ENCODE measurements around the gene RSPH9.
A peak's percentile ranks its signal among the peaks of the same experiment; 100 is the strongest.

Gene RSPH9, protein sequence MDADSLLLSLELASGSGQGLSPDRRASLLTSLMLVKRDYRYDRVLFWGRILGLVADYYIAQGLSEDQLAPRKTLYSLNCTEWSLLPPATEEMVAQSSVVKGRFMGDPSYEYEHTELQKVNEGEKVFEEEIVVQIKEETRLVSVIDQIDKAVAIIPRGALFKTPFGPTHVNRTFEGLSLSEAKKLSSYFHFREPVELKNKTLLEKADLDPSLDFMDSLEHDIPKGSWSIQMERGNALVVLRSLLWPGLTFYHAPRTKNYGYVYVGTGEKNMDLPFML

GRCh38 chr6:43644940-43645612 lies at the start of gene RSPH9:
RSPH9 (plus strand) TSS chr6:43645036; CDS start chr6:43645099, 63 bp downstream.
- DNase-seq: peak; percentile 64

- DNase-seq: no peak
Measured at GRCh38 chr6:43600595-43600994, 44.2 kb upstream of the RSPH9 start.

DNA sequence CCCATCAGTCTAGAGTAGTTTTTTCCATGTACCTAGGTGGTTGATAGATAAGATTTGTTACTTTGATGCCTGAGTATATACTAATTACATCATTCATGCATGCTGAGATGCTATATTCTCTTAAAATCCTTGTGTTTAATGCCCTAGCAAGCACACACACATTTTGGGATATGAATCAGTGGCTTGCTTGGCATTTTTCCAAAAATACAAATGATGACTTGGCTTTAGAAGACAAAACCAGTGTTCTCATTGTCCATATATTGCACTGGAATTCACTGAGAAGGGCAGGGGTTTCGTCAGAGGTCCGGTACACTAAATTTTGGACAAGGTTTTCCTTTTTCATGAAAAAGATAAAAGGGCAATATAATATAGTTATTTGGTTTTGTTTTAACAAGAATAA lies 40.7 kb upstream of the RSPH9 start:
- DNase-seq: no peak

- no peak for DNase-seq
Measured at GRCh38 chr6:43606019-43606418, 38.8 kb upstream of the RSPH9 start.

- DNase-seq: peak; percentile 50
Measured at GRCh38 chr6:43608310-43608763, 36.5 kb upstream of the RSPH9 start.

GRCh38 chr6:43608807-43609206 lies 36.0 kb upstream of the RSPH9 start:
- no peak for DNase-seq

DNA sequence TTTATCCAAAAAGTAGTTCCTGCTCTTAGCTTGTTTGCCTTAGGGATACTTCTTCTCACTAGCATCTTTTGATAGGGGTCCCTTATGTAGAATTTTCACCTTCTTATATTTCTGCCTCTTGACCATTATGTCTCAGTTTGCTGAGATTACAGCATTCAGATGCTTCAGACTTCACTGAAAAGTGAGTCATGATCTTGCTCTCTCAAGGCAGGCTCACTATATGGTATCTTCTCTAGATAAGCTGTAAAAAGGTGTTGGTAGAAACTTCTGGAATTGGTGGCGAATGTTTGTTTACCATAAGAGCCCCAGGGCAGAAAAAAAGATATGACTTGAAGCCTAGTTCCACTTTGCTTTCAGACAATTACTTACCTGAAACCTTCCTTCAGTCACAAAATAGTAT lies 35.4 kb upstream of the RSPH9 start:
- DNase-seq: no peak

DNA sequence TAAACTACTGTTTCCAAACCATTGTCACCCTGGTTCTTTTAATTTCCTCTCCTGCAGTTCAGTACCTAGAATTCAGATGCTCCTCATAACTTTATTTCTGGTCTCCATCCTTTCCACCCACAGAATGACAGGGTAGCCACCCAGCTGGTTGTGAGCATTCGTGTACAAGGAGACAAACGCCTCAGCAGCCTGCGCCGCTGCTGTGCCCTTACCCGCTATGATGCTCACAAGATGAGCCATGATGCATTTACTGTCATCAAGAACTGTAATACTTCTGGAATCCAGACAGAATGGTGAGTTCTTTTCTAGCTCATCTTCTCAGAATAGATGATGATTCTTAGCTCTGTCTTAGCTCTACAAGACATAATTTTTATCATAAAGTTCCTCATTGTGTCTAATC lies 34.4 kb upstream of the RSPH9 start:
- no peak for DNase-seq

DNA sequence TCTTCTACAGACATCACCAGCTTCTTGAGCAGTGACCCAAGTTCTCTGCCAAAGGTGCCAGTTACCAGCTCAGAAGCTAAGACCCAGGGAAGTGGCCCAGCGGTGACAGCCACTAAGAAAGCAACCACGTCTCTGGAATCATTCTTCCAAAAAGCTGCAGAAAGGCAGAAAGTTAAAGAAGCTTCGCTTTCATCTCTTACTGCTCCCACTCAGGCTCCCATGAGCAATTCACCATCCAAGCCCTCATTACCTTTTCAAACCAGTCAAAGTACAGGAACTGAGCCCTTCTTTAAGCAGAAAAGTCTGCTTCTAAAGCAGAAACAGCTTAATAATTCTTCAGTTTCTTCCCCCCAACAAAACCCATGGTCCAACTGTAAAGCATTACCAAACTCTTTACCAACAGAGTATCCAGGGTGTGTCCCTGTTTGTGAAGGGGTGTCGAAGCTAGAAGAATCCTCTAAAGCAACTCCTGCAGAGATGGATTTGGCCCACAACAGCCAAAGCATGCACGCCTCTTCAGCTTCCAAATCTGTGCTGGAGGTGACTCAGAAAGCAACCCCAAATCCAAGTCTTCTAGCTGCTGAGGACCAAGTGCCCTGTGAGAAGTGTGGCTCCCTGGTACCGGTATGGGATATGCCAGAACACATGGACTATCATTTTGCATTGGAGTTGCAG lies 31.0 kb upstream of the RSPH9 start:
- no peak for DNase-seq

- DNase-seq: no peak
Measured at GRCh38 chr6:43614396-43614730, 30.5 kb upstream of the RSPH9 start.

GRCh38 chr6:43616725-43617472 lies 27.9 kb upstream of the RSPH9 start:
- no peak for DNase-seq

GRCh38 chr6:43621078-43621835 lies 23.6 kb upstream of the RSPH9 start:
- DNase-seq: no peak

- DNase-seq: no peak
Measured at GRCh38 chr6:43621836-43622180, 23.0 kb upstream of the RSPH9 start.

DNA sequence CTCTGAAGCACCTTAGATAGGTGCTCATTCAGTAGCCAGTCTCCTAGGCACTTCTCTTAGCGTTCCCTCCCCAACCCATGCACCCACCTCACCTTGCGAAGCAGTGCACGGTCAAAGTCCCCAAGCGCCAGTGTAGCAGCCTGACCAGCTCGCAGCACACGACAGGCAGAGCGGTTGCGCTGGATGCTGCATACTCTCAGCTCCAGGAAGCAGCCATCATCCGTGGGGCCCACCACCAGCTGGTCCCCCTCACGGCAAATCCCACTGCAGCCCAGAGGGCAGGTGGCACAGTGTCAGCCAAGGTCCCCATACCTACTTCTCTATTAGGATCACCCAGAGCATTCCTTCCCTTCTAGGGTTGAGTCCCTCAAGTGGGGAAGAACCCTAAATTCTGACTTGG lies 22.3 kb upstream of the RSPH9 start:
- DNase-seq: no peak

DNA sequence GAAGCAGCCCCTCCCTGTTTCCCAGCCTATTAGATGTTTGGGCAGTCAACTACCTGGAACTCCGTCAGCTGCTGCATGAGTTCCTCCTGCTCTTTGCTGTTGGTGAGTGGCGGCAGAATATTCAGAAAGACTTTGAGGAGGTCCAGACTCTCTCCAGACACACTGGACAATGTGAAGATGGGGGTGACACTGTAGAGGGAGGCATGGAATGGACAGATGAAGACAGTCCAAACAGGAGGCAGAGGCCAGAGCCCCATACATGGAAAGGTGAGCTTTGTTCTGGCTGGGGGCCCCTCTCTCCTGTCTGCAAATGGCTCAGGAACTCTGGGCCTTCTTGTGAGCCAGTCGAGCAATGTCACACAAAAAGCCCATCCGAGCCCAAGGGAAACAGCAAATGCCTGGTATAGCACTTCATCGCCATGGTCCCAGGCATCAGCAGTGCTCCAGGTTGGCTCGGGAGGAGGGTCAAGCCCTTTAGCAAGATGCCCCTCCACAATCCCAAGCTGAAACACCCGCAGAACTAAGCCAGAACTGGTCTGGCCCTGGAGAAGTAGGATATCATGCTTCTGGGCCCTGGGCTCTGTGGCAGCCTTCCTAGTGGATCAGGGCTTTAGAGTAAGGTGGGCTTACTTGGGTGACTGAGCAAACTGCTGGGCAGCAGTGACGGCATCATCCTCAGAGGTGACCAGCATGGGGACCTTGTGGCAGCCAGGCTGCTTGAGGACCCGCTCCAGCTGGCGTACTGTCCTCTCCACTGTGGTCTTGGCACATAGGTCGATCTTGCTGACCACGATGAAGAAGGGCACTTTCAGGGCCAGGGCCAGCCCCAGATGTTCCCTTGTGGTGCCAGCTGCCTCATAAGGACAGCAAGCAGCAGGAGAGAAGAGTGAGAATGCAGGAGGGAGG lies 20.7 kb upstream of the RSPH9 start:
- no peak for DNase-seq

GRCh38 chr6:43624786-43625288 lies 20.0 kb upstream of the RSPH9 start:
- no peak for DNase-seq

GRCh38 chr6:43625393-43625992 lies 19.3 kb upstream of the RSPH9 start:
- DNase-seq: no peak

DNA sequence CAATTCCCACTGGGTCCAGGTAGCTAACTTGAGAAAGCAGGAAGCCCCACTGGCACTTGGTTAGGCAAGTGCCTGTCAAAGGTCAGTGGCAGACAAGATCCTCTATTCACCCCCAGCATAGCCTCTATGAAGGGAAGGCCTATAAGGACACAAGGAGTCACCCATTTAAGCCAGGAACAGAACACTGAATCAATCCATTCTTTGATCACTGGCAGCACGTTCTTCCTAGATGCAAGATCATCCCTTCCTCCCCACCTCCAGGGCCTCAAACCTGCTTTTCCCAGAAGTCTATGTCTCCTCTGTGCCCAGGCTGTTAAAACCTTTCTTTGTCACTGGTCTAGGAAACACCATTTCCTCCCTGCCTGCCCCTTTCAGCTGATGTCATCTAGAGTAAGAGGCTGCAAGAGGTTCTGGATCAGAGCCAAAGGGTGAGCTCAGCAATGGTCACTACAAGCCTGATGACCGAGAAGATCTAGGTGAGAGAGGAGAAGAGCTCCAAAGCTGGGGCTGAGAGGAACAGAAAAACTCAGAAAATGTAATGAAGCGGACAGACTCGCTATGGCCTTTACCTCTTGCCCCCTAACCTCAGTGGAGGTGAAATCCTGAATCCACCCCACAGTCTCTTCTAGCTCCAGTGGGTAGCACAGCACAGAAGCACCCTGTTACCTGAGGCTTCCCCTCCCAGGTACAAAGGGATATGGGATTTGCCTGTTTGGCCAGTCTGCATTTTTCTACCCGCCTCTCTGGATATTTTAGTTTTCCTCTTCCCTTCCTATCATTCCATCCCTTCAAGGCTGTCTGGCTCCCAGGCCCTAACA lies 17.6 kb upstream of the RSPH9 start:
- no peak for DNase-seq

DNA sequence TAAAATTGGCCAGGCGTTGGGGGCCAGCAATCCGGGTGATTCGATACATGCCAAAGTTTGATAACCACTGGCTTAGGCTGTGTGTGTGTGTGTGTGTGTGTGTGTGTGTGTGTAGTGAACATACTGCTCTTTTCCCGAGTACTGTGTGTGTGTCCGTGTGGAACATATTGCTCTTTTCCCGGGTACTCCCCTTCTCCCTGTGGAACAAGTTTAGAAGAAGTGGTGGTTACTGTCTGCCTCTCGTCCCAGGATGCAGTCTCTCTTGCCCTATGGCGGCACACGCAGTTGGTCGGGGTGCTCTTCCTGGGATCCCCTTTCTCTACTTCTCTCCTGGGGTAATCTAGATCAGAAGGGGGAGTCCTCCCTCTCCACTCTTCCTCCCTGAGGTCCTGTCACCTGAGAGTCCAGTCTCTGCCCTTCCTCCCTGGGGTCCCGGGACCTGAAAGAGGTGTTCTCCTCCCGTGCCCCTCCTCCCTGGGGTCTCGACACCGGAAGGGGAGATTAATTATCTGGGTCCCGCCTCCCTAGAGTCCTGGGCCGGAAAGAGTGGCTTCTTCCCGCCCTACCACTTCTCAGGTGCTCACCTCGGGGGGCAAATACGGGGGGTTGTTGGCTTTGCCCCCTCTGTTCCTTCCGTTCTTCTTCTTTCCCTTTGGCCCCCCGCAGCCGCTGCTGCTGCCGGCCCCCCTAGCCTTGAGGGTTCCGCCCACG lies 16.3 kb upstream of the RSPH9 start:
- DNase-seq: peak; percentile 42
